ENCODE measurements around the gene TRPC5OS. TPM values are rescaled to one million over a fixed set of nuclear protein-coding genes. Genes with fewer than 3 reads are reported as not detected.

TRPC5OS gene
- total RNA-seq, 1 experiment from 2014 or later: not detected

DNA sequence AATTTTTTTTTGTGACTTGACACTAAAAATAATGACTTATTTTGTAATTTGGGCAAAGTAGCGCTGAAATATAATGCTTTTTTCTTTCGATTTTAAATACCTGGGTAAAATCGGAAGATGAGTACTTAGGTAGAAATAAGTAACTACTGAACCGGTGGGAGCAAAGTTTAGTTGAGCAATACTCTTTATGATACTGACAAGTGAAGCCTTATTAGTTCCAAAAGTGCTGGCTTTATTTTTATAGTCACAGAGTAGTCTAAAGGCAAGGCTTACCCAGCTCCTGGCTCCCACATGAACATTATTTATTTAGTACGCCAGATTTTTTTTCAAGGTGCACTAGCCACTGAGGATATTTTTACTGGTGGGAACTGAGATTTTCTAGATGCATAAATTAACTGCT, 14.4 kb upstream of the TRPC5OS start:
- Mint-ChIP-seq H3K27me3 (ENCODE audit: low read depth) (peaks cover 2% of the 10 kb centered on the region; the same call in 1 of the 2 replicates), H3K27ac (no peak overlapping the region), H3K36me3 (no peaks in the 10 kb centered on the region), H3K4me1 (peaks cover 3% of the 10 kb centered on the region), H3K4me3 (no peak overlapping the region), H3K9me3 (no peaks in the 10 kb centered on the region)
- no peak for DNase-seq (ENCODE audit: low spot score)
- no peak for ATAC-seq
- CTCF ChIA-PET: no interaction called here
- no peak for TF ChIP-seq HMGA2 (CRISPR knock-in tag; IDR thresholded peaks at IDR 0.05)
- TF ChIP-seq JUN (CRISPR knock-in tag; IDR thresholded peaks at IDR 0.05): no peak
- TF ChIP-seq SMAD4 (CRISPR knock-in tag; IDR thresholded peaks at IDR 0.05): no peak
- TF ChIP-seq, protein P1, sequence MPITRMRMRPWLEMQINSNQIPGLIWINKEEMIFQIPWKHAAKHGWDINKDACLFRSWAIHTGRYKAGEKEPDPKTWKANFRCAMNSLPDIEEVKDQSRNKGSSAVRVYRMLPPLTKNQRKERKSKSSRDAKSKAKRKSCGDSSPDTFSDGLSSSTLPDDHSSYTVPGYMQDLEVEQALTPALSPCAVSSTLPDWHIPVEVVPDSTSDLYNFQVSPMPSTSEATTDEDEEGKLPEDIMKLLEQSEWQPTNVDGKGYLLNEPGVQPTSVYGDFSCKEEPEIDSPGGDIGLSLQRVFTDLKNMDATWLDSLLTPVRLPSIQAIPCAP (CRISPR knock-in tag; IDR thresholded peaks at IDR 0.05): no peak
- TF ChIP-seq, protein P2, sequence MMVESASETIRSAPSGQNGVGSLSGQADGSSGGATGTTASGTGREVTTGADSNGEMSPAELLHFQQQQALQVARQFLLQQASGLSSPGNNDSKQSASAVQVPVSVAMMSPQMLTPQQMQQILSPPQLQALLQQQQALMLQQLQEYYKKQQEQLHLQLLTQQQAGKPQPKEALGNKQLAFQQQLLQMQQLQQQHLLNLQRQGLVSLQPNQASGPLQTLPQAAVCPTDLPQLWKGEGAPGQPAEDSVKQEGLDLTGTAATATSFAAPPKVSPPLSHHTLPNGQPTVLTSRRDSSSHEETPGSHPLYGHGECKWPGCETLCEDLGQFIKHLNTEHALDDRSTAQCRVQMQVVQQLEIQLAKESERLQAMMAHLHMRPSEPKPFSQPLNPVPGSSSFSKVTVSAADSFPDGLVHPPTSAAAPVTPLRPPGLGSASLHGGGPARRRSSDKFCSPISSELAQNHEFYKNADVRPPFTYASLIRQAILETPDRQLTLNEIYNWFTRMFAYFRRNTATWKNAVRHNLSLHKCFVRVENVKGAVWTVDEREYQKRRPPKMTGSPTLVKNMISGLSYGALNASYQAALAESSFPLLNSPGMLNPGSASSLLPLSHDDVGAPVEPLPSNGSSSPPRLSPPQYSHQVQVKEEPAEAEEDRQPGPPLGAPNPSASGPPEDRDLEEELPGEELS (CRISPR knock-in tag; IDR thresholded peaks at IDR 0.05): no peak
- no peak for TF ChIP-seq CREB1 (CRISPR knock-in tag; IDR thresholded peaks at IDR 0.05)
- no peak for TF ChIP-seq NFE2L1 (CRISPR knock-in tag; IDR thresholded peaks at IDR 0.05)
- TF ChIP-seq MXD4 (CRISPR knock-in tag; IDR thresholded peaks at IDR 0.05; ENCODE audit: borderline replicate concordance): no peak
- TF ChIP-seq, protein P3, sequence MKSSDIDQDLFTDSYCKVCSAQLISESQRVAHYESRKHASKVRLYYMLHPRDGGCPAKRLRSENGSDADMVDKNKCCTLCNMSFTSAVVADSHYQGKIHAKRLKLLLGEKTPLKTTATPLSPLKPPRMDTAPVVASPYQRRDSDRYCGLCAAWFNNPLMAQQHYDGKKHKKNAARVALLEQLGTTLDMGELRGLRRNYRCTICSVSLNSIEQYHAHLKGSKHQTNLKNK (CRISPR knock-in tag; IDR thresholded peaks at IDR 0.05): no peak
- TF ChIP-seq, protein P4, sequence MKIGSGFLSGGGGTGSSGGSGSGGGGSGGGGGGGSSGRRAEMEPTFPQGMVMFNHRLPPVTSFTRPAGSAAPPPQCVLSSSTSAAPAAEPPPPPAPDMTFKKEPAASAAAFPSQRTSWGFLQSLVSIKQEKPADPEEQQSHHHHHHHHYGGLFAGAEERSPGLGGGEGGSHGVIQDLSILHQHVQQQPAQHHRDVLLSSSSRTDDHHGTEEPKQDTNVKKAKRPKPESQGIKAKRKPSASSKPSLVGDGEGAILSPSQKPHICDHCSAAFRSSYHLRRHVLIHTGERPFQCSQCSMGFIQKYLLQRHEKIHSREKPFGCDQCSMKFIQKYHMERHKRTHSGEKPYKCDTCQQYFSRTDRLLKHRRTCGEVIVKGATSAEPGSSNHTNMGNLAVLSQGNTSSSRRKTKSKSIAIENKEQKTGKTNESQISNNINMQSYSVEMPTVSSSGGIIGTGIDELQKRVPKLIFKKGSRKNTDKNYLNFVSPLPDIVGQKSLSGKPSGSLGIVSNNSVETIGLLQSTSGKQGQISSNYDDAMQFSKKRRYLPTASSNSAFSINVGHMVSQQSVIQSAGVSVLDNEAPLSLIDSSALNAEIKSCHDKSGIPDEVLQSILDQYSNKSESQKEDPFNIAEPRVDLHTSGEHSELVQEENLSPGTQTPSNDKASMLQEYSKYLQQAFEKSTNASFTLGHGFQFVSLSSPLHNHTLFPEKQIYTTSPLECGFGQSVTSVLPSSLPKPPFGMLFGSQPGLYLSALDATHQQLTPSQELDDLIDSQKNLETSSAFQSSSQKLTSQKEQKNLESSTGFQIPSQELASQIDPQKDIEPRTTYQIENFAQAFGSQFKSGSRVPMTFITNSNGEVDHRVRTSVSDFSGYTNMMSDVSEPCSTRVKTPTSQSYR (CRISPR knock-in tag; IDR thresholded peaks at IDR 0.05): no peak
- TF ChIP-seq, protein P5, sequence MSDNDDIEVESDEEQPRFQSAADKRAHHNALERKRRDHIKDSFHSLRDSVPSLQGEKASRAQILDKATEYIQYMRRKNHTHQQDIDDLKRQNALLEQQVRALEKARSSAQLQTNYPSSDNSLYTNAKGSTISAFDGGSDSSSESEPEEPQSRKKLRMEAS (CRISPR knock-in tag; IDR thresholded peaks at IDR 0.05): no peak
- no peak for TF ChIP-seq ELF4 (CRISPR knock-in tag; IDR thresholded peaks at IDR 0.05; ENCODE audit: low read depth)
- TF ChIP-seq NR1H2 (CRISPR knock-in tag; IDR thresholded peaks at IDR 0.05): no peak
- TF ChIP-seq, protein P6, sequence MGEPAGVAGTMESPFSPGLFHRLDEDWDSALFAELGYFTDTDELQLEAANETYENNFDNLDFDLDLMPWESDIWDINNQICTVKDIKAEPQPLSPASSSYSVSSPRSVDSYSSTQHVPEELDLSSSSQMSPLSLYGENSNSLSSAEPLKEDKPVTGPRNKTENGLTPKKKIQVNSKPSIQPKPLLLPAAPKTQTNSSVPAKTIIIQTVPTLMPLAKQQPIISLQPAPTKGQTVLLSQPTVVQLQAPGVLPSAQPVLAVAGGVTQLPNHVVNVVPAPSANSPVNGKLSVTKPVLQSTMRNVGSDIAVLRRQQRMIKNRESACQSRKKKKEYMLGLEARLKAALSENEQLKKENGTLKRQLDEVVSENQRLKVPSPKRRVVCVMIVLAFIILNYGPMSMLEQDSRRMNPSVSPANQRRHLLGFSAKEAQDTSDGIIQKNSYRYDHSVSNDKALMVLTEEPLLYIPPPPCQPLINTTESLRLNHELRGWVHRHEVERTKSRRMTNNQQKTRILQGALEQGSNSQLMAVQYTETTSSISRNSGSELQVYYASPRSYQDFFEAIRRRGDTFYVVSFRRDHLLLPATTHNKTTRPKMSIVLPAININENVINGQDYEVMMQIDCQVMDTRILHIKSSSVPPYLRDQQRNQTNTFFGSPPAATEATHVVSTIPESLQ (CRISPR knock-in tag; IDR thresholded peaks at IDR 0.05): no peak
- TF ChIP-seq, protein P7, sequence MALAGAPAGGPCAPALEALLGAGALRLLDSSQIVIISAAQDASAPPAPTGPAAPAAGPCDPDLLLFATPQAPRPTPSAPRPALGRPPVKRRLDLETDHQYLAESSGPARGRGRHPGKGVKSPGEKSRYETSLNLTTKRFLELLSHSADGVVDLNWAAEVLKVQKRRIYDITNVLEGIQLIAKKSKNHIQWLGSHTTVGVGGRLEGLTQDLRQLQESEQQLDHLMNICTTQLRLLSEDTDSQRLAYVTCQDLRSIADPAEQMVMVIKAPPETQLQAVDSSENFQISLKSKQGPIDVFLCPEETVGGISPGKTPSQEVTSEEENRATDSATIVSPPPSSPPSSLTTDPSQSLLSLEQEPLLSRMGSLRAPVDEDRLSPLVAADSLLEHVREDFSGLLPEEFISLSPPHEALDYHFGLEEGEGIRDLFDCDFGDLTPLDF (CRISPR knock-in tag; IDR thresholded peaks at IDR 0.05): no peak
- TF ChIP-seq ZNF232 (CRISPR knock-in tag; IDR thresholded peaks at IDR 0.05): no peak
- TF ChIP-seq, protein P8, sequence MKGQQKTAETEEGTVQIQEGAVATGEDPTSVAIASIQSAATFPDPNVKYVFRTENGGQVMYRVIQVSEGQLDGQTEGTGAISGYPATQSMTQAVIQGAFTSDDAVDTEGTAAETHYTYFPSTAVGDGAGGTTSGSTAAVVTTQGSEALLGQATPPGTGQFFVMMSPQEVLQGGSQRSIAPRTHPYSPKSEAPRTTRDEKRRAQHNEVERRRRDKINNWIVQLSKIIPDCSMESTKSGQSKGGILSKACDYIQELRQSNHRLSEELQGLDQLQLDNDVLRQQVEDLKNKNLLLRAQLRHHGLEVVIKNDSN (CRISPR knock-in tag; IDR thresholded peaks at IDR 0.05): no peak
- no peak for TF ChIP-seq MYBL2 (CRISPR knock-in tag; IDR thresholded peaks at IDR 0.05)
- TF ChIP-seq, protein P9, sequence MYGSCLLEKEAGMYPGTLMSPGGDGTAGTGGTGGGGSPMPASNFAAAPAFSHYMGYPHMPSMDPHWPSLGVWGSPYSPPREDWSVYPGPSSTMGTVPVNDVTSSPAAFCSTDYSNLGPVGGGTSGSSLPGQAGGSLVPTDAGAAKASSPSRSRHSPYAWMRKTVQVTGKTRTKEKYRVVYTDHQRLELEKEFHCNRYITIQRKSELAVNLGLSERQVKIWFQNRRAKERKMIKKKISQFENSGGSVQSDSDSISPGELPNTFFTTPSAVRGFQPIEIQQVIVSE (CRISPR knock-in tag; IDR thresholded peaks at IDR 0.05; ENCODE audit: borderline replicate concordance): no peak
- POLR2A ChIA-PET: no interaction called here
